PC-3 (cell line): Measurements from ENCODE around the gene NKIRAS2. TPM values are rescaled to one million over a fixed set of nuclear protein-coding genes. Genes with fewer than 3 reads are reported as not detected.

ENCODE experiments used
- ATAC-seq: fragments of 200-7000 bp; cut with Tn5 transposase; 2 replicates; pipeline ENCODE4 v1.9.1; 2020; ENCODE audit warnings: mild to moderate bottlenecking, moderate library complexity
- BruUV-seq: library from RNA; stranded (reverse); fragments of 400-500 nt; replicated peaks from 2 replicates; lab custom pipeline; 2021; lab: Mats Ljungman, UMichigan
- CTCF ChIA-PET: fragments of 300-600 bp; sonication (Branson Sonifier 250); formaldehyde crosslinking; loops from one replicate; lab custom pipeline; 2022; ENCODE audit warnings: antibody characterized with exemption; lab: Charles Lee
- POLR2A ChIA-PET: fragments of 300-600 bp; sonication (Branson Sonifier 250); formaldehyde crosslinking; loops from one replicate; lab custom pipeline; 2022; ENCODE audit warnings: antibody characterized with exemption; ENCODE audit not compliant: unreplicated experiment; lab: Charles Lee
- DNase-seq: peaks from one replicate; pipeline ENCODE4 v3.0.0-alpha.2; 2015
- H2AFZ ChIP-seq: fragments of 300-600 bp; sonication (generic); 2 replicates; pipeline ENCODE4 v1.6.0; 2016; ENCODE audit warnings: antibody characterized with exemption, low read length
- H3F3A ChIP-seq: fragments of 300-600 bp; sonication (generic); one replicate; pipeline ENCODE4 v1.6.0; 2017; ENCODE audit warnings: antibody characterized with exemption, low read length, control low read depth, mild to moderate bottlenecking; ENCODE audit not compliant: unreplicated experiment
- H3K27ac ChIP-seq: fragments of 300-600 bp; sonication (generic); 2 replicates; pipeline ENCODE4 v1.5.1; 2016; ENCODE audit warnings: mild to moderate bottlenecking, low read length
- H3K27me3 ChIP-seq: fragments of 300-600 bp; sonication (generic); 2 replicates; pipeline ENCODE4 v1.6.1; 2016; ENCODE audit warnings: low read length, mixed read lengths
- H3K36me3 ChIP-seq: fragments of 300-600 bp; sonication (generic); 2 replicates; pipeline ENCODE4 v1.6.1; 2016; ENCODE audit warnings: low read depth, mixed run types, low read length, mixed read lengths
- H3K4me1 ChIP-seq: fragments of 300-600 bp; sonication (generic); 2 replicates; pipeline ENCODE4 v1.5.1; 2016; ENCODE audit warnings: low read length; ENCODE audit not compliant: insufficient read depth
- H3K4me2 ChIP-seq: fragments of 300-600 bp; sonication (generic); 2 replicates; pipeline ENCODE4 v1.6.0; 2016; ENCODE audit warnings: low read length
- H3K4me3 ChIP-seq: fragments of 300-600 bp; sonication (generic); 2 replicates; pipeline ENCODE4 v1.5.1; 2016; ENCODE audit warnings: mild to moderate bottlenecking, low read length, mixed read lengths
- H3K79me2 ChIP-seq: fragments of 300-600 bp; sonication (generic); 2 replicates; pipeline ENCODE4 v1.6.1; 2017; ENCODE audit warnings: low read length, mixed read lengths
- H3K9ac ChIP-seq: fragments of 300-600 bp; sonication (generic); 2 replicates; pipeline ENCODE4 v1.6.0; 2016; ENCODE audit warnings: mild to moderate bottlenecking, low read length
- H3K9me2 ChIP-seq: fragments of 300-600 bp; sonication (generic); replicated peaks from 2 replicates; pipeline ENCODE4 v1.6.1; 2016; ENCODE audit warnings: mixed run types, low read length, mixed read lengths
- H3K9me3 ChIP-seq: fragments of 300-600 bp; sonication (generic); 2 replicates; pipeline ENCODE4 v1.6.1; 2016; ENCODE audit warnings: low read length, mixed read lengths
- H4K20me1 ChIP-seq: fragments of 300-600 bp; sonication (generic); 2 replicates; pipeline ENCODE4 v1.6.1; 2016; ENCODE audit warnings: low read length, mixed read lengths
- CTCF ChIP-seq: fragments of 300-600 bp; sonication (generic); conservative IDR thresholded peaks from 2 replicates; pipeline ENCODE4 v1.5.1; 2017; ENCODE audit warnings: antibody characterized with exemption, low read depth, mild to moderate bottlenecking, low read length
- EZH2 ChIP-seq: fragments of 300-600 bp; sonication (generic); IDR thresholded peaks from one replicate; pipeline ENCODE4 v1.6.1; 2017; ENCODE audit warnings: antibody characterized with exemption, mild to moderate bottlenecking, low read length; ENCODE audit not compliant: unreplicated experiment
- EZH2phosphoT487 ChIP-seq: fragments of 300-600 bp; sonication (generic); IDR thresholded peaks from 2 replicates; pipeline ENCODE4 v1.6.1; 2018; ENCODE audit warnings: mild to moderate bottlenecking, antibody characterized with exemption, low read length, borderline replicate concordance
- intact Hi-C: fragments of 100-400 bp; cut with micrococcal nuclease; formaldehyde crosslinking; loops from 2 replicates; pipeline ENCODE4 v1.9.0; 2023
- total RNA-seq: library from RNA; depleted of rRNA; stranded (reverse); fragments of >200 nt; gene quantifications from 2 replicates; pipeline ENCODE4 v1.2.3, GENCODE V29; 2014

The NKIRAS2 gene
- total RNA-seq, 1 experiment from 2014 or later = 39.4 TPM

- Histone ChIP-seq H3K9me3 (no peaks in the 10 kb centered on the region), H3K9ac (no peak overlapping the region), H3K4me2 (no peak overlapping the region), H3K9me2 (no peaks in the 10 kb centered on the region), H3K27me3 (no peaks in the 10 kb centered on the region), H4K20me1 (no peaks in the 10 kb centered on the region), H3K4me3 (no peak overlapping the region), H3K4me1 (no peaks in the 10 kb centered on the region), H3K36me3 (no peaks in the 10 kb centered on the region), H3K27ac (no peak overlapping the region), H3K79me2 (no peaks in the 10 kb centered on the region), H2AFZ (no peak overlapping the region), H3F3A (no peaks in the 10 kb centered on the region)
- ChIA-PET POLR2A (no interaction called here), CTCF (no interaction called here)
- DNase-seq (no peak), ATAC-seq (no peak)
- TF ChIP-seq EZH2 = no peak
- no peak for TF ChIP-seq EZH2phosphoT487
- no peak for TF ChIP-seq CTCF
- intact Hi-C loops = no loop called here
- BruUV-seq = no TSS peak
These were observed 14.2 kb downstream of the NKIRAS2 start for GRCh38 chr17:42034059-42034458.

- Histone ChIP-seq H3K4me2 (no peak overlapping the region), H3K4me3 (no peak overlapping the region), H3K9me2 (no peaks in the 10 kb centered on the region), H3K27ac (no peak overlapping the region), H3F3A (no peaks in the 10 kb centered on the region), H3K9ac (no peak overlapping the region), H2AFZ (no peak overlapping the region), H3K79me2 (no peaks in the 10 kb centered on the region), H3K4me1 (no peaks in the 10 kb centered on the region), H3K36me3 (no peaks in the 10 kb centered on the region), H4K20me1 (no peaks in the 10 kb centered on the region), H3K27me3 (no peaks in the 10 kb centered on the region), H3K9me3 (no peaks in the 10 kb centered on the region)
- DNase-seq = no peak
- ATAC-seq = no peak
- TF ChIP-seq EZH2 (no peak), CTCF (no peak), EZH2phosphoT487 (no peak)
- POLR2A ChIA-PET = no interaction called here
- intact Hi-C loops = no loop called here
- no TSS peak for BruUV-seq
- CTCF ChIA-PET = no interaction called here
These were observed 18.5 kb downstream of the NKIRAS2 start for GRCh38 chr17:42038221-42038973.
